Mesenchymal stem cell (in vitro differentiated cells and primary cell): ENCODE measurements around the gene CCDC127.
A peak's percentile ranks its signal among the peaks of the same experiment; 100 is the strongest.

ENCODE experiments used
- DNase-seq: peaks from one replicate; pipeline ENCODE4 v3.0.0-alpha.2; 2013
- H2AFZ ChIP-seq: one replicate; pipeline ENCODE4 v1.6.1; 2013; ENCODE audit warnings: low read depth, mild to moderate bottlenecking, control low read depth, inconsistent platforms, low read length, moderate library complexity
- H2AK5ac ChIP-seq: 2 replicates; pipeline ENCODE4 v1.6.1; 2013; ENCODE audit warnings: low read length, moderate library complexity, mild to moderate bottlenecking, inconsistent platforms; ENCODE audit not compliant: severe bottlenecking
- H2BK120ac ChIP-seq: one replicate; pipeline ENCODE4 v1.6.1; 2013; ENCODE audit warnings: low read depth, mild to moderate bottlenecking, inconsistent platforms, low read length, moderate library complexity
- H2BK12ac ChIP-seq, 2 experiments: one replicate each; pipeline ENCODE4 v1.6.1; 2013; ENCODE audit warnings: inconsistent platforms in 2 of 2, low read length in 2 of 2, mild to moderate bottlenecking in 2 of 2, moderate library complexity in 2 of 2, control low read depth in 1 of 2
- H2BK15ac ChIP-seq: one replicate; pipeline ENCODE4 v1.6.1; 2013; ENCODE audit warnings: mild to moderate bottlenecking, low read depth, inconsistent platforms; ENCODE audit not compliant: poor library complexity, severe bottlenecking
- H2BK5ac ChIP-seq: 2 replicates; pipeline ENCODE4 v1.6.1; 2013; ENCODE audit warnings: low read depth, mild to moderate bottlenecking, low read length, control low read depth, inconsistent platforms; ENCODE audit not compliant: poor library complexity, severe bottlenecking
- H3K14ac ChIP-seq, 2 experiments: one replicate each; pipeline ENCODE4 v1.6.1; 2013; ENCODE audit warnings: inconsistent platforms in 2 of 2, low read length in 2 of 2, control low read depth in 1 of 2, mild to moderate bottlenecking in 1 of 2, moderate library complexity in 1 of 2
- H3K18ac ChIP-seq, 2 experiments: one replicate each; pipeline ENCODE4 v1.6.1; 2013; ENCODE audit warnings: inconsistent platforms in 2 of 2, low read length in 2 of 2, control low read depth in 1 of 2, low read depth in 1 of 2, mild to moderate bottlenecking in 1 of 2
- H3K23ac ChIP-seq, 2 experiments: one replicate each; pipeline ENCODE4 v1.6.1; 2013; ENCODE audit warnings: inconsistent platforms in 2 of 2, low read length in 2 of 2, mild to moderate bottlenecking in 2 of 2, moderate library complexity in 2 of 2, control low read depth in 1 of 2
- H3K27ac ChIP-seq: 2 replicates; pipeline ENCODE4 v1.5.1; 2013; ENCODE audit warnings: mild to moderate bottlenecking, moderate library complexity, low read length, control low read depth, inconsistent platforms; ENCODE audit not compliant: poor library complexity, severe bottlenecking
- H3K27me3 ChIP-seq, 2 experiments: 2 replicates each; pipeline versions ENCODE4 v1.6.1 to v1.7.0; 2013; ENCODE audit warnings: low read length in 2 of 2, mild to moderate bottlenecking in 2 of 2, moderate library complexity in 2 of 2, control low read depth in 1 of 2, inconsistent platforms in 1 of 2; ENCODE audit not compliant: control insufficient read depth in 1 of 2, insufficient read depth in 1 of 2
- H3K36me3 ChIP-seq, 2 experiments: 2 replicates each; pipeline versions ENCODE4 v1.6.1 to v1.7.0; 2013; ENCODE audit warnings: low read length in 2 of 2, control low read depth in 1 of 2, inconsistent platforms in 1 of 2, low read depth in 1 of 2, mild to moderate bottlenecking in 1 of 2; ENCODE audit not compliant: insufficient read depth in 2 of 2, control insufficient read depth in 1 of 2
- H3K4ac ChIP-seq, 2 experiments: one replicate each; pipeline ENCODE4 v1.6.1; 2013; ENCODE audit warnings: inconsistent platforms in 2 of 2, low read length in 2 of 2, mild to moderate bottlenecking in 2 of 2, moderate library complexity in 2 of 2, control low read depth in 1 of 2, low read depth in 1 of 2
- H3K4me1 ChIP-seq: 2 replicates; pipeline ENCODE4 v1.6.1; 2013; ENCODE audit warnings: low read depth, low read length, control low read depth; ENCODE audit not compliant: control insufficient read depth, insufficient read depth
- H3K4me2 ChIP-seq: 2 replicates; pipeline ENCODE4 v1.6.1; 2013; ENCODE audit warnings: low read length, mild to moderate bottlenecking, inconsistent platforms; ENCODE audit not compliant: poor library complexity, severe bottlenecking
- H3K4me3 ChIP-seq, 2 experiments: 2 replicates each; pipeline versions ENCODE4 v1.5.1 to v1.7.0; 2013; ENCODE audit warnings: low read length in 2 of 2, mild to moderate bottlenecking in 2 of 2, control low read depth in 1 of 2, low read depth in 1 of 2; ENCODE audit not compliant: insufficient read depth in 1 of 2
- H3K79me1 ChIP-seq: replicated peaks from 2 replicates; pipeline ENCODE4 v1.6.1; 2013; ENCODE audit warnings: mild to moderate bottlenecking, control low read depth, low read length, inconsistent platforms; ENCODE audit not compliant: poor library complexity, severe bottlenecking
- H3K9ac ChIP-seq: 2 replicates; pipeline ENCODE4 v1.7.0; 2013; ENCODE audit warnings: mild to moderate bottlenecking, low read length, moderate library complexity
- H3K9me3 ChIP-seq: 2 replicates; pipeline ENCODE4 v1.7.0; 2013; ENCODE audit warnings: mild to moderate bottlenecking, low read length; ENCODE audit not compliant: control insufficient read depth
- H4K8ac ChIP-seq: one replicate; pipeline ENCODE4 v1.6.1; 2013; ENCODE audit warnings: inconsistent platforms, mild to moderate bottlenecking, low read length, moderate library complexity
- H4K91ac ChIP-seq: one replicate; pipeline ENCODE4 v1.6.1; 2013; ENCODE audit warnings: mild to moderate bottlenecking, low read length, inconsistent platforms
- WGBS: methylation state at CpG from one replicate; pipeline ENCODE4 v1.1.7; 2013; ENCODE audit warnings: mixed read lengths; 5-methylcytosine and 5-hydroxymethylcytosine counted together

The CCDC127 gene

DNA sequence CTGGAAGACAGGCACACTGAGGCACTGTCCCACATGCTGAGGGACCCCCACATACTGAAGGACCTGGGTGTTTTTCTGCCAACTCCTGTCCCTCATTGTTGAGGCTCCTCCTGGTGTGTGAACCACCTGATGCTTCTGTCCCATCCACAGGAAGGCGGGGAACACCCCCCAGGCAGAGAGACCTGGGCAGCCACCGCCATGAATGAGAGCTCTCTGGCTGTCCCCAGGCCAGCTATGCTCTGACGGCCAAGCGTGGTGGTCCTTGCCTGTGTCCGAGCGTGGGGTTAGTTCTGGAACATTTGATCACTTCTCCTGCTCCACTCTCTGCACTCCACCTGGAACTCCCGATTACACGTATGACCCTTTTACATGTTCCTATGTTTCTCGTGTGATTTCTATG lies 38.6 kb downstream of the CCDC127 start:
- Histone ChIP-seq H3K79me1 (no peaks in the 10 kb centered on the region), H2BK12ac (no peak overlapping the region), H3K9me3 (no peaks in the 10 kb centered on the region), H3K4me1 (no peaks in the 10 kb centered on the region), H3K18ac (no peak overlapping the region), H3K4ac (no peak overlapping the region), H3K23ac (no peak overlapping the region), H3K4me2 (no peak overlapping the region), H3K14ac (peak overlapping the region in 1 of 2 experiments; percentile 51), H2BK120ac (no peak overlapping the region), H3K4me3 (no peak overlapping the region), H3K9ac (no peak overlapping the region), H3K36me3 (no peaks in the 10 kb centered on the region), H3K27ac (no peak overlapping the region), H4K91ac (no peak overlapping the region), H2AK5ac (no peak overlapping the region), H2BK5ac (no peak overlapping the region), H4K8ac (no peak overlapping the region), H3K27me3 (peaks cover 5 to 53% of the 10 kb centered on the region in 2 experiments), H2AFZ (no peak overlapping the region), H2BK15ac (no peak overlapping the region)
- 83% methylated on average over 9 of the region's 9 CpGs for WGBS
- no peak for DNase-seq

DNA sequence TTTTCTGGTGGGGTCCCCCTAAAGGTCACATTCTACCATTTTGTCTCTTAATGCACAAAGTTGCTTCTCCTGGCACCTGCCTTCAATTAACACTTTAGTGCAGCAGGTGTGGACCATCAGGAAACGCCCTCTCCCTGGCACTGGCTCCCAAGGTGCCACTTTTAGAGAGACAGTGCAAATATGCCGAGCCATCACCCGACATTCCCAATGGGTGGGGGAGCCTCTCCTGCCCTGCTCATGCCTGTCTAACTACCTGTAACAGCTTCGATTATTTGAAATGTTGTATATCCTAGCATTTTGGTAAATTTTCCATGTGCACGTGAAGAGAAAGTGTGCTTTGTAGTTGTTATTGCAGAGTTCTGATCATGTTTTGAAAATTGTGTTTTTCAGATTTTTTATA lies 39.8 kb downstream of the CCDC127 start:
- H2AK5ac ChIP-seq: no peak overlapping the region

DNA sequence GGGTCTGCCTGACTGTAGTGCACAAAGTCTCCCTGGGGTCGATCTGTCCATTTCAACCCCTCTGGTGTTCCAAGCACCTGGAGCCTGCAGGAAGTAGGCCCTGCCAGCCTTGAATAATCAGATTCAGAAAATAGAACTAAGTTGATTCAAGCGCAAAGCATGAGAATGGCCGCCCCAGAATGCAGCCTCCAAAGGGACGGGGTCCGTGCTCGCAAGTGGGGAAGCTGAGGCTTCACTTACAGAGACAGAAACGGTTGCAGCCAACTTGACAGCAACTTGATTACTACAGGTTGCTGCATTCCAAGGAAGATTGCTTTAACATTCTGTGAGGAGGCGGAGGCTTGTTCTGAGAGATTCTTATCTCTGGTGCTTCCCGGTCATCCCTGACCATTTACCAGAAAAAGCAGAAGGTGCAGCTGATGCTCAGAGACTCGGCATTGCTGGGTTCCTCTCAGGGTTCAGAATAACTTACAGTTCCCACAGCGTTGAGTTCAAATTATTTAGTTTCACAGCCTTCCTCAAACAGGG lies 41.6 kb downstream of the CCDC127 start:
- peaks cover 5 to 76% of the 10 kb centered on the region in 2 experiments for H3K27me3 ChIP-seq
- no peak overlapping the region for H2BK5ac ChIP-seq
- no peak overlapping the region for H2BK120ac ChIP-seq
- H3K9ac ChIP-seq: no peak overlapping the region
- no peak overlapping the region for H4K8ac ChIP-seq
- H4K91ac ChIP-seq: no peak overlapping the region
- H2BK12ac ChIP-seq: no peak overlapping the region
- no peak overlapping the region for H3K4ac ChIP-seq
- H3K4me2 ChIP-seq: no peak overlapping the region
- H3K18ac ChIP-seq: no peak overlapping the region
- no peak overlapping the region for H3K4me3 ChIP-seq
- H3K27ac ChIP-seq: no peak overlapping the region
- no peak overlapping the region for H2AFZ ChIP-seq
- no peaks in the 10 kb centered on the region for H3K36me3 ChIP-seq
- no peaks in the 10 kb centered on the region for H3K79me1 ChIP-seq
- H3K23ac ChIP-seq: no peak overlapping the region
- DNase-seq: no peak
- H2BK15ac ChIP-seq: no peak overlapping the region
- H3K4me1 ChIP-seq: no peaks in the 10 kb centered on the region
- 79% methylated on average over 11 of the region's 11 CpGs for WGBS
- H3K9me3 ChIP-seq: no peaks in the 10 kb centered on the region
- no peak overlapping the region for H2AK5ac ChIP-seq
- no peak overlapping the region for H3K14ac ChIP-seq

More for the DNA sequence above, 39.8 kb downstream of the CCDC127 start:
- H2AFZ ChIP-seq: no peak overlapping the region
- H2BK5ac ChIP-seq: no peak overlapping the region
- H4K8ac ChIP-seq: no peak overlapping the region
- no peak overlapping the region for H3K23ac ChIP-seq
- H2BK15ac ChIP-seq: no peak overlapping the region
- H3K4me1 ChIP-seq: no peaks in the 10 kb centered on the region
- H3K27ac ChIP-seq: no peak overlapping the region
- H3K4ac ChIP-seq: no peak overlapping the region
- no peak overlapping the region for H4K91ac ChIP-seq
- no peak for DNase-seq
- no peaks in the 10 kb centered on the region for H3K9me3 ChIP-seq
- H3K14ac ChIP-seq: no peak overlapping the region
- no peaks in the 10 kb centered on the region for H3K36me3 ChIP-seq
- 85% methylated on average over 5 of the region's 5 CpGs for WGBS
- no peak overlapping the region for H2BK120ac ChIP-seq
- peaks cover 5 to 62% of the 10 kb centered on the region in 2 experiments for H3K27me3 ChIP-seq
- H3K4me3 ChIP-seq: no peak overlapping the region
- H3K18ac ChIP-seq: no peak overlapping the region
- no peak overlapping the region for H2BK12ac ChIP-seq
- no peak overlapping the region for H3K9ac ChIP-seq
- no peaks in the 10 kb centered on the region for H3K79me1 ChIP-seq
- H3K4me2 ChIP-seq: no peak overlapping the region

DNA sequence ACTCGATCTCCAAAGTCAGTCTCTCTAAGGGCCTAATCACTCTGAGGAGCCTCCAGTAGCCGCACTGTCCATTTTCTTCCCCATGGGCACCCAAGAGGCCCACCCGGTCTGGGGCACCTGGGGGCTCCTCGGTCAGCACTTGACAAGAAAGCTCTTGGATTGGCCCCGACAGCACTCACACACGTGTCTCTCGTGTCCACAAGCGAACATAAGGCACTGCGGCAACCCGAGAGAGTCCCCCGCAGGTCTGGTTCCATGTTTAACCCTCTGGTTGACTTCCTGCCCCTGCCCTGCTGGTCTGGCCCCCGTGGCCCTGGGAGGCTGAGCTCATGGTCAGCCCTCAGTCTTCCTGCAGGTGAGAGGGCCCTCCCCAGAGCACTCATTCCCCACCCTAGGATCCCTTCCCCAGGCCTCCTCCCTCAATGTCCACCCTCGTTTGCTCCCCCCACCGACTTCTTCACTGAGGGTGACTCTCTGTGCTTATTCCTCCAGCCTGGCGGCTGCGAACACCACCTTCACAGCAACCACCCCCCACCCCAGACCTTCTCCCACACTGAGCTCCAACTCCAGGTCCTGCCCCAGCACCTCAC lies 43.0 kb downstream of the CCDC127 start:
- H3K4me2 ChIP-seq: no peak overlapping the region
- DNase-seq: no peak
- H2AFZ ChIP-seq: no peak overlapping the region
- H3K36me3 ChIP-seq: no peaks in the 10 kb centered on the region
- no peaks in the 10 kb centered on the region for H3K9me3 ChIP-seq
- H2BK5ac ChIP-seq: no peak overlapping the region
- H3K18ac ChIP-seq: no peak overlapping the region
- peaks cover 5 to 71% of the 10 kb centered on the region in 2 experiments for H3K27me3 ChIP-seq
- 91% methylated on average over 16 of the region's 16 CpGs for WGBS
- no peak overlapping the region for H3K4ac ChIP-seq
- H2AK5ac ChIP-seq: no peak overlapping the region
- peaks cover 3% of the 10 kb centered on the region for H3K4me1 ChIP-seq
- H2BK15ac ChIP-seq: no peak overlapping the region
- H3K79me1 ChIP-seq: no peaks in the 10 kb centered on the region
- H3K9ac ChIP-seq: no peak overlapping the region
- H3K27ac ChIP-seq: no peak overlapping the region
- H3K14ac ChIP-seq: peak overlapping the region in 1 of 2 experiments; percentile 58
- no peak overlapping the region for H3K4me3 ChIP-seq
- no peak overlapping the region for H3K23ac ChIP-seq
- no peak overlapping the region for H2BK120ac ChIP-seq
- H4K91ac ChIP-seq: no peak overlapping the region
- H2BK12ac ChIP-seq: no peak overlapping the region
- no peak overlapping the region for H4K8ac ChIP-seq
